Measurements from ENCODE around the gene RBM39.
"Not testable (repeated sequence)": the region's sequence is repeated elsewhere in the genome, so short reads cannot be mapped to it uniquely, and the experiment has no call there.

Gene RBM39

DNA sequence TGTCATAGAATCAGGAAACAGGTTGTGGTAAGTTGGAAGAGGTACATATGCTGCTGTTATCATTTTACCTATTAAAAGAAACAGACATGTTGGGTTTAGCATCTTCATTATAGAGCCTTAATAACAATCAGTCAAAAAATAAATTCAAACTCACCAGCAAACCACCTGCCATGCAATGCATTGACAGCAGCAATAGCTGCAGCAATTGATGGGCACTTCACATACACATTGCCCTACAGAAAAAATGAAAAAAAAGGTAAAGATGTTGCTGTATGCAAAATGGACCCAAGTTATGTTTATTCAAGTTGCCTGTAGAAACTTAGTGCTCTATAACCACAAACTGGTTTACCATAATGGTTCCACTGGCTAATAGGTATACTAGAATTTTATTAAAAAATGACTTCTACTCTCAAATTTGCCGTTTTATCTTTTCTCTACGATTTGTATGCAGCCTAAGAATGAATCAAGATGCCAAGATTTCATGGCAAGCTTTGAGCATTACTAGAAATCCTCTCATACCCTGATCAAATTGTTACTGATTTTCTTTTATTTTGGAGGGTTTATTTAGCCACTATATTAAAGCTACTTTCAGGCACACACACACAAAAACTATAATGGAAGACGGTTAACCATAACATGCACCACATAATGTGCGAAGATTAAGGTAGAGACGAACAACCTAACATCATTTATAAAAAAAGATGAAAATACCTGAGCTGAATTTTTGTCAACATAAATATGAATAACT, 37.4 kb downstream of the RBM39 start:
- no peak for DNase-seq

DNA sequence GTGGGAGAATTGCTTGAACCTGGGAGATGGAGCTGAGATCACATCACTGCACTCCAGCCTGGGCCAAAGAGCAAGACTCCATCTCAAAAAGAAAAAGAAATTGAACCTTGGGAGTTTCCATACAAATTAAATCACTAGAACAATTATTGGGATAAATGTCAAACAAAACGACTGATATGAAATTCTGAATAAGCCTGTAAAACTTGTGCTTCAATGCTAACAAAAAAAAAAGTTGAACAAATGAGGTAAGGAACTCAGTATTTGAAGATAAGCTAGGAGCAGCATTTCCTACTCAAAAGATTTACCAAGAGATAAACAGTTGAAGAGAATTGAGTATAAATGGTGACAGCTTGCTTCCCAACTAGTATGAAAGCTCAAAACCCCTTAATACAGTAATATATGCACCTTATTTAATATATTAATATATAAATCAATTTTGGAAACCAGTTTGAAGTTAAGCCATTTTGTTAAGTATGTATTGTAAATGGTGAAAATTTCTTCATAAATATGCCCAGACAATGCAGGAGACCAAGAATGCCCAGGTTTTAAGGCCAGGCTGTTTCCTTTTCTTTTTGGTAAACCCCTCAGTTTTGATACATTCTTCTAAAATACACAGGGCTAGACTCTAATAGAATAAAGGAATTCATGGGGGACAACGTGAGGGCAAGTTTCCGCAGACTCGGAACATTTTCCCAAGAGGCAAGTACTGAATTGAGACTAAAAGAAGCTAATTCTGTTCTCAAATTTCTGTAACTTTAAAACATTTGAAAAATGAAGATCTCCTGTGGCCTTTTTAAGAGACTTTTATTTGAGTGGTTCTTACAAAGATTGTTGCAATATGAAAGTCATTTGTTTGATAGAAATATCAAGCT, 39.0 kb downstream of the RBM39 start:
- no peak for DNase-seq

DNA sequence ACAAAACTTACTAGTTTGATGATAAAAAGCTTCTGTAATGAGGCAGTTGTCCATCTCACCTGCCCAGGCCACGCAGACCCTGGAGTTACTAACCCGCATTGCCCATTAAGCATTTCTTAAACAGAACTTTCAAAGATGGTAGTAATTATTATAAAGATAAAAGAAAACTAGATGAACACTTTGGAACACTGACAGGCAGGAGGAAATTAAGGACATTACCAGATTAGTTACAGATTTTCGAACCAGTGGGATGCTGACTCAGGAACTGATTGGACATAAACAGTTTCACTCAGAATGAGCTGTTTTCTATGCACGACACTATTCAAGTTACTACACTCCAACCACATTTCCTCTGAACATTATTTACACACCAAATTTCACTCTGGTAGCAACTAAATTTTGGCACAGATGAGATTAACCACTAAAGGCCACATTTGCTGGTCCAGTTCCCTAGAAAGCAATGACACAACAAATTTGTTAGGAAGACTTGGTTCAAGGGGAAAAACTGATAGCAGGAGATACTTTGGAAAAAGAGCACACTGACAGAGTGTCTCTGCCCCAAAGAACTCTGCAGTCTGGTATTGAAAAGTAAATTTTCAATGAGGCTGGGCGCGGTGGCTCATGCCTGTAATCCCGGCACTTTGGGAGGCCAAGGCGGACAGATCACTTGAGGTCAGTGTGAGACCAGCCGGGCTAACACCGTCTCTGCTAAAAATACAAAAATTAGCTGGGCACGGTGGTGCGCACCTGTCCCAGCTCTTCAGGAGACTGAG, 39.8 kb downstream of the RBM39 start:
- no peak for DNase-seq

DNA sequence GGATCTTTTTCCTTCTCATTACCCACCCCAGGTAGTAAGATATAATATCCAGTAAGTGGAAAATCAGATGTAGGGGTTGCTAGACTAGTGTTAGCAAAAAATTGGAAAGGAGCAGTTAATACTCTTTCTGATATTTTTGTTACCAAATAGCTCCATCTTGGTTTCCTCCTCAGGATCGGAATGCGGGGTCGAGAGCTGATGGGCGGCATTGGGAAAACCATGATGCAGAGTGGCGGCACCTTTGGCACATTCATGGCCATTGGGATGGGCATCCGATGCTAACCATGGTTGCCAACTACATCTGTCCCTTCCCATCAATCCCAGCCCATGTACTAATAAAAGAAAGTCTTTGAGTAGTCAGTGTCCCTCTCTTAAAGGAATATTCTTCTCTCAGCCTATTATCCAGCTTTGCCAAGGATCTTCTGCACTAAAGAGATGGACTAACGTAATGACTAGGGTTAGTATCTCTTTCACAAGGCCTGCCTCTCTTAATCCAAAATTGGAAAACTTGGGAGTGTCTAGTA, 41.4 kb downstream of the RBM39 start:
- no peak for DNase-seq

DNA sequence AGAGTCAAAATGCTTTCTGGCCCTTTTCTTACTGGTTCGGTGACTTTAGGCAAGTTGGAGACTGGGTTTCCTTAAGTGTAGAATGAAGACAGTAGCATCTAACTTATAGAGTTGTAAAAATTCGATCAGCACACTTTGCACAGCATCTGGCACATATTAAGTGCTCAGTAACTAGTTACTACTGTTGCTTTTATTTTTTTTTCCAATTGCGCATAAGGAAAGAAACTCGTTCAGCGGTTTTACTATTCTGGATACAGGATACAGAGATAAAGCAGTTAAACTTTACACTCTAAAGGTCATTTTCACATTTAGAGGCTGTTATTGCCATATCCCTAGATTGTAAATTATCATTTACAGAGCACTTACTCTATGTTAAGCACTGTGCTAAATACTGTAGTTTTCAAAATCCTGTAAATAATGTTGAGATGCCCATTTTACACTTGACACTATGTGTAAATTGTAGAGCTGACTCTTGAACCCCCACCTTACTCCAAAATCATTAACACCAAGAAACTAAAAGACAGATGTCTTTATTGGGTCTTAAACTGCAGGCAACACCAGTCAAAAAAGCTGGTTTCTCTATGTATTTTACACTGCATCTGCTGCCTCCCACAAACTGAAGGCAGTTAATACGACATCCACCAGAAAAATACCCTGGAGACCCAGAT, 42.0 kb downstream of the RBM39 start:
- no peak for DNase-seq

DNA sequence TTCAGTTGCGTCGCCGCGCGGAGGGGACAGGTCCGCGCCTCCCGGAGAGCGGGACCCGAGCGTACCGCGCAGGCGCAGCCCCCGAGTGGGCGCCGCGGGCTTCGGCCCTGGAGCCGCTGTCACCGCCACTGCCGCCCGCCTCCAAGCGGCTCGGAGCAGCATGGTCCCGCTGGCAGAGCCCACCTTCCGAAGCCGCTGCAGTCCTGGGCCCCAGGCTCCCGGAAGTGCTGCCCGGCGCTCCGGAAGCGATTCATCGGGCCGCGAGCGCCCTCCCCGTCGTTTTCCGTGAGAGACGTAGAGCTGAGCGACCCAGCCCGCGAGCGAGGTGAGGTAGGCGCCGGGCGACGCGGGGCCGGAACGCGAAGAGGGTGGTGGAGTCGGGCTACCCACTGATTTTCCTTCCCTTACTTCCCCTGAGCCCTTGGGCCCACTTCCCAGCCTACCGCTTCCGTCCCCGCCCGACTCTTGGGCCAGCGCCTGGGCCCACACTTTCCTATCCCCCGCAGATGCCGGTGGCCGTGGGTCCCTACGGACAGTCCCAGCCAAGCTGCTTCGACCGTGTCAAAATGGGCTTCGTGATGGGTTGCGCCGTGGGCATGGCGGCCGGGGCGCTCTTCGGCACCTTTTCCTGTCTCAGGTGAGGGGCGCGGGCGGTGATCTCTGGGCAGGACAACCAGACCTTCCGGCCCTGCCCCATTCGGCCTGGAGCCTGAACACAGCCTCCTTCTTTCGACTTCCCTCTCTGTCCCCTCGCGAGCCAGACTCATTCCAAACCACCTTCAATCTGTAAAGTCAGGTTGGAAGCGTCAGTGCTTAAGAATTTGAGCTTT, 42.7 kb downstream of the RBM39 start, which contains the start of the genes NFS1 and ROMO1:
Gene NFS1, minus strand, starts transcription at position 226 of the 830 bp plus-strand sequence. Its CDS starts 64 bp downstream, at position 162.
Gene ROMO1, plus strand, starts transcription at position 279 of the 830 bp plus-strand sequence. Its CDS starts 228 bp downstream, at position 507.
- DNase-seq = peak; percentile 93

DNA sequence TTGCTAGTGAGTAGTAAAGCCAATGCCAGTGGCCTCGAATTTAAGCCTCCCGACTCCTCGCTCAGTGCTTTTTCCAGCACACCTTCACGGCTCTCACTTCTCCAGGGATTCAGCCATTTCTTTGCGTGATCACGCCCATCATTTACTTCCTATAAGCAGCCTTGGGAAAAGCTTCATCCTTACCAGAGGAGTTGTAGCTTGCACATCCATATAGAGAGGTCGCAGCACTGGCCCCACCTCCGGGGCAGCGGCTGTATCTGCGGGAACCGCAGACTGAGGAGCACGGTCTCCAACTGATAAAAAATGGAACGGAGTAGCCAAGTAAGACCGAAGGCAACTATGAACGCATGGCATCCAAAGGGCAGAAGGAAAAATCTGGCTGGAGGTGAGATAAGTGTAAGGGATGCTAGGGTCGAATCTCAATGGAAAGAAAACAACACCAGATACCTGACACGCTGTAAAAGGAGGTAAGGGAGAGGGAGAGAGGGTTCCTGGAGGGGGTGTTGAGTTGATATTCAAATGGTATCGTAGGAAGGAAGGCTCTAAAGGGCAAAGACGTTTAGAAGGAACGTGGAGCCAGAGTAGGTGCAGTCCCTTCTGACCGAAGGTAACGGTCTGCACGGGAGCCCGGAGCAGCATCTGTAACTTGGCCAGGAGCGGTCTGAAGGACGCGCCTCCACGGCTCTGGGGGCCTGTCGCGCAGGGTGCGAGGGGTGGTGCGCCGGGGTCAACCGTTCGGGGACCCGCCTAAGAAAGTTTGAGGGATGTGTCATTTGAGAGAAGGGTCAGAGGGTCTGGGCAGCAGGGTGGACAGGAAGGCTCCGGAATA, 43.5 kb downstream of the RBM39 start:
- DNase-seq = peak; percentile 66

DNA sequence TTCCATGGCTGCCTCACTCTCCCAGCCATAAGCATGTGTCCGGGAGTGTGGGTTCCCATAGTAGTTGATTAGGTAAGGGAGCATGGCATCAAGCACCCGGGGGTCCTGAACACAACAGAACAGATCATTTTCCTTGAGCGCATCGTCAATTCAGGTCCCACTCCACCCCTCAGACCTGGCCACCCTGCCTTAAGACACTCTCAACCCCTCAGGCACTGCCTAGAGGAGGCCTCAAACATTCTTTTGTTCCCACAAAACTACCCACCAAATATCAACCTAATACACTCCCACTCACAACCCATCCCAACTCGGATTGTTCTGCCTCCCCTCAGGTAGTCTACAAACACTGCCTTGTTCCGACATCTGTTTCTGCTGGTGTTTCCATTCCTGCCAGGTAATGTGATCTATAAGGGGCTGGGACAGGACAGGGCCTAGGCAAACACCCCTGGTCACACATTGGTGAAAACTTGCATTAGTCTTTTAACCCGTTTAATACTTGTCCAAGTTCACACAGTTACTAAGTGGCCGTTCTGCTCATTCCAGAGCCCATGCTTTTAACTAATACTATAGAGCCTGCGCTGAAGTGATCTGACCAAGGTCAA, 44.3 kb downstream of the RBM39 start:
- no peak for DNase-seq

DNA sequence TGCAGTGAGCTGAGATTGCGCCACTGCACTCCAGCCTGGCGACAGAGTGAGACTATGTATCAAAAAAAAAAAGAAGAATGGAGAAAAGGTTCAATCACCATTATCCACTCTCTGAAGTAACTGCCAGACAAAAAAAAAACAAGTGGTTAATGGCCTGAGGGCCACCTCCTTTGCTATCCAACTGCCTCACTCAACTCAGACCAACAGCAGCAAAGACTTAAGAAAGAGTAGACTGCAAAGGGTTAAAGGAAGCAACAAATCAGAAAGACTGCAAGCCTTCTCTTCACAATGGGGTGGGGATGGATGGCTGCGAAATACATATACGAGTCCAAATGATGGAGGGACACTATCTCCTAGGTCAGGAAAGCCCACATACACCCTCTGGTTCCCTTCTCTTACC, 46.1 kb downstream of the RBM39 start:
- DNase-seq = no peak

DNA sequence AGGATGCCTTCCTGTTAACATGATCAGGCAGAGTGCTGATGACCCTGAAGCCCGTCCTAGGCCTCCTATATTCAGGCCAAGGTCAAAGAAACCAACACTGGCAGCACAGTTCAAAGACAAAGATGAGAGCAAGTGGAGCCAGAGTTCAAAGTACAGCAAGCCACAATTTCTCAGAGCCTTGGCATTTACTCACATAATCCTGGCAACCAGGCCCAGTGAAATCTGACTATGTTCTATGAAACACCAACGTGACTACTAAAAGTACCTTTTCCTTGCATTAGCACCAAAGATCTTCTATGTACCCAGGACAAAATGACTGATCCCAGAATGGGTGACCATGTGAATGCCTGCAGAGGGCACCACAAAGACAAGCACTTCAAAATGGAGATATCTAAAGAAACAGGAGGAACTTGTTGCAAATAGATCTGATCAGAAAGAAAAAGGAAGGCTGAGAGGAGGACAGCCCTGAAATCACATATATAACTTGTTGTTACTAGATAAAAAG, 46.8 kb downstream of the RBM39 start:
- DNase-seq = no peak

DNA sequence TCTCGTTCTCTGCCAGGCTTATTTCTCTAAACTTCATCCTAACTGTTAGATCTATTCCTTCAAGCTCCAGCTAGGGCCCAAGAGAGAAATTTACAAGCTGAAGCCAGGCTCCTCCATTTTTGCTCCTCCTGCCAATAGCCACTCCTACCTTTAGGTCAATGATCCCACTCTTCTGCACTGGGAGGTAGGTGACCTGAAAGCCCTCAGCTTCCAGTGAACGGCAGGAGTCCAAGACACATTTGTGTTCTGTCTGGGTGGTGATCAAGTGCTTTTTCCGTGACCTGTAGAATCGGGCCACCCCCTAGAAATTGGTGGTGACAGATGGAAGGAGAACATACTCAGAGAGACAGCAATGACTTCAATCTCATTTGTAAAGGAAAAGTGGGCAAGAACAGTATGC, 51.8 kb downstream of the RBM39 start:
- no peak for DNase-seq

DNA sequence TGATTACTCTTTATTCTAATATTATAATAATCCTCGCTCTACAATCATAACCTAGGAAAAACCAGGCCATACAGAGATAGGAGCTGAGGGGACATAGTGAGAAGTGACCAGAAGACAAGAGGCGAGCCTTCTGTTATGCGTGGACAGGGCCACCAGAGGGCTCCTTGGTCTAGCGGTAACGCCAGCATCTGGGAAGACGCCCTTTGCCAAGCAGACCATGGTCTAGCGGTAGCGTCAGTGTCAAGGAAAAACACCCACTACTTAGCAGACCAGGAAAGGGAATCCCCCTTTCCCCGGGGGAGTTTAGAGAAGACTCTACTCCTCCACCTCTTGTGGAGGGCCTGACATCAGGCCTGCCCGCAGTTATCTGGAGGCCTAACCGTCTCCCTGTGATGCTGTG, 55.2 kb downstream of the RBM39 start:
- peak; percentile 18 for DNase-seq

DNA sequence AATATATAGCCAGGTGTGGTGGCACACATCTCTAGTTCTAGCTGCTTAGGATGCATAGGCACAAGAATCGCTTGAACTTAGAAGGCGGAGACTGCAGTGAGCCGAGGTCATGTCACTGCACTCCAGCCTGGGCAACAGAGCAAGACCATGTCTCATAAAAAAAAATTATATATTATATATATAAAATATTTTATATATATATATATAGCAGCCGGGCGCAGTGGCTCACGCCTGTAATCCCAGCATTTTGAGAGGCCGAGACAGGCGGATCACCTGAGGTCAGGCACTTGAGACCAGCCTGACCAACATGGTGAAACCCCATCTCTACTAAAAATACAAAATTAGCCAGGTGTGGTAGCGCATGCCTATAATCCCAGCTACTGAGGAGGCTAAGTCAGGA, 56.7 kb downstream of the RBM39 start:
- DNase-seq = not testable (repeated sequence)

DNA sequence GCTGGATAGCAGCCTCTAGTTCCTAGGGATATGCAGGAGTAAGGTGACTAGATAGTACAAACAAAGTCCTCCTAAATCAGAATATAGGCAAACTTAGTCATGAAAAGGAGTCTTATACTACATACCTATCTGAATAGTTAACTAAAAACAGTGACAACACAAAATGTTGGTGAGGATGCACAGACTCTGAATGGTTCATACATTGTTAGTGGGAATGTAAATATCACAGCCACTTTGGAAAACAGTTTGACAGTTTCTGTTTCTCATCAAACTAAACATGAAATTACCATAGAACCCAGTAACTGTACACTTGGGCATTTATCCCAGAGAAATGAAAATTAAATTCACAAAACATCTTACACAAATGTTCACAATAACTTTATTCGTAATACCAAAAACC, 60.1 kb downstream of the RBM39 start:
- no peak for DNase-seq

DNA sequence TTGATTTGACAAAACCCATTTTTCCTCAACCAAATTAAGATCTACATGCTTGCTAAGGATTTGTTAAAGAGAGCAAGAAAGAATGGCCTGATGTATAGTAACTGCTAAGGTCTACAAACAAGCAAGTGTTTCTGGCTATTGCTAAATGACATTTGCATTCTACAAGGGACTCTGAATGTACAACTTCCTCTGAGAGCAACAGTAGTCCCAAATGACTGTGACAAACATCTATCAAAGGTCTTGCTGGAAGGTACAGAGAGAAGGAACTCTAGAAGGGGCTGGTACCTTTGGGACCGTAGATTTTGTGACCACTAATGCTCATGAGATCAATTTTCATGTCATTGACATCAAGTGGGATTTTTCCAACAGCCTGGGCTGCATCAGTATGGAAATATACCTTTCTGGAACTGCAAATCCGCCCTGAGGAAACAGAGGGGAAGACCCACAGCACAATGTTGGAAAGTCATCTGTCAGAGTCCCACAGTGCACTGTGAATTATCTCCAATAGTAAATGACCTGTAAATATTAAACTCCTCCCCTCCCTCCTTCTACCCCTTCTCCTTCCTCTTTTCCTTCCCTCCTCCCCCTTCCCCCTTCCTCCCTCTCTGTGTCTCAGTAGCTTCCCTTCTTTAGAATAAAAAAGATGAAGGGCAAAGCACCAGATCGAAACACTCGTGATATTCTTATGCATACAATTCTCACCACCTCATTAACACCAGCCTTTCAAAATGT, 61.4 kb downstream of the RBM39 start:
- DNase-seq = no peak

DNA sequence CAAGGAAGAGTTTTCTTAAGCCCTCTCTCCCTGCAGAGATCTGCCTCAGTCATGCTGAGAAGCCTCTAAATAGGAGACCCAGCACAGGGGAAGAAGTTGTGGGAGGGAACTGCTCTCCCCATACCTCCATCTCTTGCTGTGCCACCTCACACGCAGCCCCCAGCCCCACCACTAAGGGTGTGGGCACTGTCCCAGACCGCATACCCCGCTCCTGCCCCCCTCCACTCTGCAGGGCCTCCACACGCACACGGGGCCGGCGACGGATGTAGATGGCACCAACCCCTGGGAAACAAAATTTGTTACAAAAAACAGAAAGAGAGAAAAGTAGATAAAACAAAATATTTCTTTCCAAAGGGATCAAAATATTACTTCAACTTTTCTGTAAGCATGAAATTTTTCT, 67.1 kb downstream of the RBM39 start:
- DNase-seq = no peak

DNA sequence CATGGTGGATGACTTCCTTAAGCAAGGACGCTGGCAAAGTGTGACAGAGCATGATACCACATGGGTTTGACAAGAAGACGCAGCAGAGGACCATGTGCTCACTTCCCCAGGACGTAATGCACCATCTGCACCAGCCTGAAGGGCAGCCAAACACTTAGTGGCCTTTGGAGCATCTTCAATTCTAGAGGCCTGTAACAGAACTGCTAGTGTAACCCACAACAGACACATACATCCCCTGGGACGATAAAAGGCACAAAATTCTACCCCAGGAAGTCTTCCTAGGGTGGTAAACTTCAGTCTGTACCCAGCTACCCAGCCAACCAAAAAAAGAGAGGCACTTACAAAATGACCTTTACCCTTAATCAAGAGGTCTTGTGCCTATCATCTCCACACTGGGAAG, 68.2 kb downstream of the RBM39 start:
- no peak for DNase-seq

DNA sequence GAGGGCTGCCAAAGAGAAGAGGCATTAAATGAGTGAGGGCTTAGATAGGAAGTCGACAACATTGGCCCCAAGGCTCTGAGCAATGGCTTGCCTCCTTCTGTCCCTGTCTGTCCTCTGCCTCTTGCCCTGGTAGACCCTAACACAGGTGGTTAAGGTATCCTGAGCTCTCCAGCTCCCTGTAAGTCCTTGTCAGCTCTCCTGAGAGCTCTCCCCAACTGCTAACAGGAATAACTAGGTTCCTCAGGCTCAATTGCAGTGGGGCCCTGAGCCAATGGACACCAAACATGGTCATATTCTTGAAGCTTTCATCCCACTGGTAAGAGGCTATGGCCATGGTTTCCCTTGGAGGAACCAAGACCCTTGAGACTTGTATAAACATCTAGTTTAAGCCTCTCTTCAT, 72.4 kb downstream of the RBM39 start:
- no peak for DNase-seq

DNA sequence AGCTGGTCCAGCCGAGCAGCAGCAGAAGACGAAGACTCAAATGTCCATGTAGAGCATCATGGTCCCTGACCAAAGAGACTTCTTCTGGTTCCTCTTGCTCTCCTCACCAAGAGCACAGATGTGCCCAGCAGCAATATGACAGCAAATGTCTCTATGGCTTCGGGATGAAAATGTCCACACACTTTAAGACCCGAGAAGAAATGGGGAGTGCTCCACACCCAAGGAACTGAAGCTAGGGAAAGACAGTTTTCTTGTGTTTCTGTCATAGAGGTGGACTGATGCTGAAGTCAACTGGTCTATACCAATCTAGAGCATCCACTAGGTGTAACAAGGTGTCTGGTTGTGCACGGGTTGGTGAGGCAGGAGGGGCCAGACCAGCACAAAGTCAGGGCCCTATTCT, 72.8 kb downstream of the RBM39 start:
- DNase-seq = no peak
